NCI-H1417 (cell line): ENCODE measurements around the gene INHBE.
"Not testable (repeated sequence)": the region's sequence is repeated elsewhere in the genome, so short reads cannot be mapped to it uniquely, and the experiment has no call there.

Experiments
- DNase-seq, 3 experiments: peaks; one replicate each; lab custom pipeline; 2025; lab: John Stamatoyannopoulos, UW

The INHBE gene

DNA sequence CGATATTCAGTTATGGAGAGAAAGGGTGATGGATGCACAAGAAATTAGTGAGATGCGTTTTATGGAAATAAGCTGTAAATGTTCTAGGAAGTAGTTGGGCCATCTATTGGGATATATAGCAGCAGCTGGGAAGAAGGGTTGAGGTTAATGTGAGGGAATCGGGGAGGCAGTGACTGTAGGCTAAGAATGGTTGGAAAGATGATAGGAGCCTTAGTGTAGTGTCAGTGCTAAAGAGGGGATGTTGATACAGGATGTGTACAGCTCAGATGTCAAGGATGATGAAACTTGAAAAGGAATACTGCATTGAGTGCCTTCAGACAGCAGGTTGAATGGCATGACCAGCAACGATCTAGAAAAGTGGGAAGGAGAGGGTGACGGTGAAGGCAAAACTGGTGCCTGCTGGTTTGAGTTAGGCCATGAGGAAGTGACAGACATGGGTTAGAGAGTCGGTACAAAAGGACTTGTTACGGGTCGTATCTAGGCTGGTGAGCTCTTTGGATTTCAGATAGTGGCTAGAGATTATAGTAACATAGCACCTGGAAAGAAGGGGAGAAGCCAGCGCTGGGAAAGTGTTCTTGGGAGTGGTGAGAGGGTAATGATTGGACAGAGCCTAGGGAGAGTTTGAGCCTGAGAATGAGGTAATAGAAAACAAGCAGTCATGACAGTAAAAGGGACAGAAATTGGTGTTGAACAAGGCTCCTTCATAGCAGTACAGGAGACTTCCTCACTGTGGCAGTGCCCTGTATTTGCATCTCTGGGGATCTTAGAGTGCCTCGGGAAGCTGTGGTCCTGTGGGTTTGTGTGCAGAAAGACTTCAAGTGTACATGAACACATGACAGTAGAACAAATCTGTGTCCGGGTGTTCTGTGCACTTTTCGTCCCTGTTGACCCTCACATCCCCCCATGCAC lies 42.4 kb downstream of the INHBE start:
- DNase-seq, result peak in 1 of 3 experiments; percentile 25

DNA sequence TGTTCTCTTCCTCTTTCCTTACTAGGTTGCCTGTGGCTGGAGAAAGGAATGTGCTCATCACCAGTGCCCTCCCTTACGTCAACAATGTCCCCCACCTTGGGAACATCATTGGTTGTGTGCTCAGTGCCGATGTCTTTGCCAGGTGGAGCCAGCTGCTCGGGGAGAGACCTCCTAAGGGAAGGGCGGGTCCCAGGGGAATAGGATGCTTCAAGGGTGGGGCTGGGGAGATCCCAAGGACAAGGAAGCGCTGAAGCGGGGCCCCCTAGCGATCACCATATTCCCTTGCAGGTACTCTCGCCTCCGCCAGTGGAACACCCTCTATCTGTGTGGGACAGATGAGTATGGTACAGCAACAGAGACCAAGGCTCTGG lies 43.0 kb downstream of the INHBE start:
- no peak for DNase-seq

DNA sequence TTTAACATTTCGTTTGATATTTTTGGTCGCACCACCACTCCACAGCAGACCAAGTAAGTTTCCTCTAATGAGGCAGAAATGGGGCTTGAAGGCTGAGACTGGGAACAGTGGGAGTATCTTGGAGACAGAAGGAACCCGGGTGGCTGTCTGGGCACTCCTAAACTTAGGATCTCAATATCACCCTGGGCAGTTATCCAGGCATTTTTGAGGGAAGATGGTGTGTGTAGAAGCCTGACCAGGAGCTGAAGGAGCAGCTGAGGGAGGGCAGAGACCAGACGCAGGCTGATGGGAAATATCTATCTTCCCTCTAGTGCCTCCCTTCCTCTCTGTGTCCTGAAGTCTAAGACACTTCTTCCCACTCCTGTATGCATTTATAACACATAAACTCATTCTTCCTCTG lies 43.5 kb downstream of the INHBE start:
- no peak for DNase-seq

DNA sequence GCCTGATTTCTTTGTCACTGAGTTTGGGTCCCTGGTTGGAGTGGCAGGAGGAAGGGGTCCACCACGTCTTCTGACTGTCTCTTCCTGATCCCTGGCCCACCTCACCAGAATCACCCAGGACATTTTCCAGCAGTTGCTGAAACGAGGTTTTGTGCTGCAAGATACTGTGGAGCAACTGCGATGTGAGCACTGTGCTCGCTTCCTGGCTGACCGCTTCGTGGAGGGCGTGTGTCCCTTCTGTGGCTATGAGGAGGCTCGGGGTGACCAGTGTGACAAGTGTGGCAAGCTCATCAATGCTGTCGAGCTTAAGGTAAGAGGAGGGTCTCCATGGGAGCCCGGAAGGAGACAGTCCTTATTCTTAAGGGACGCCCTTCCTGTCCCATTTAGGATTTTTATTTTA lies 45.1 kb downstream of the INHBE start:
- no peak for DNase-seq

DNA sequence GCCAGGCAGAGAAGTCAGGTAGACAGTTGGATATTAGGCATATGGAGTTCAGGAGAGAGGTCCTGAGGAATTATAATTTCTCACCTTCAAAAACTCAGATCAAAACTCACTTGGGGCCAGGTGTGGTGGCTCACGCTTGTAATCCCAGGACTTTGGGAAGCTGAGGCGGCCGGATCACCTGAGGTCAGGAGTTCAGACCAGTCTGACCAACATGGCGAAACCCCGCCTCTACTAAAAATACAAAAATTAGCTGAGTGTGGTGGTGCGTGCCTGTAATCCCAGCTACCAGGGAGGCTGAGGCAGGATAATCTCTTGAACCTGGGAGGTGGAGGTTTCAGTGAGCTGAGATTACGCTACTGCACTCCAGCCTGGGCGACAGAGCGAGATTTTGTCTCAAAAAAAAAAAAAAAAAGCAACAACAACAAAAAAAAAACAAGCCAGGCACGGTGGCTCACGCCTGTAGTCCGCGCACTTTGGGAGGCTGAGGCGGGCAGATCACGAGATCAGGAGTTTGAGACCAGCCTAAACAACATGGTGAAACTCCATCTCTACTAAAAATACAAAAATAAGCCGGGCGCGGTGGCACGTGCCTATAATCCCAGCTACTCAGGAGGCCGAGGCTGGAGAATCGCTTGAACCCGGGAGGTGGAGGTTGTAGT lies 47.3 kb downstream of the INHBE start:
- not testable (repeated sequence) for DNase-seq

DNA sequence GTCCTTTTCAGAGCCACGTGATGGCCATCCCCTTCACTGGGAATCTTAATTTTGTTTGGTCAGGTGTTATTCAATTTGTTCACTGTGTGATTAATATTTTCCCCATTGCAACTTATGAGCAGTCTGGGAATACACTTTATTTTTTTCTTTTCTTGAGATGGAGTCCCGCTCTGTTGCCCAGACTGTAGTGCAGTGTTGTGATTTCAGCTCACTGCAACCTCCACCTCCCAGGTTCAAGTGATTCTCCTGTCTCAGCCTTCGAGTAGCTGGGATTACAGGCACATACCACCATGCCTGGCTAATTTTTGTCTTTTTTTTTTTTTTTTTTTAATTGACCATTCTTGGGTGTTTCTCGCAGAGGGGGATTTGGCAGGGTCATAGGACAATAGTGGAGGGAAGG lies 51.4 kb downstream of the INHBE start:
- DNase-seq, result not testable (repeated sequence)
